Measurements from ENCODE around the gene TNNI3K.

The TNNI3K gene

GRCh38 chr1:74571891-74572290, 336.7 kb downstream of the TNNI3K start:
- DNase-seq (ENCODE audit: low read depth in 3 of 3): no peak

GRCh38 chr1:74578101-74578500, 342.9 kb downstream of the TNNI3K start:
- no peak for DNase-seq (ENCODE audit: low read depth in 3 of 3)

- no peak for DNase-seq (ENCODE audit: low read depth in 3 of 3)
Observed at GRCh38 chr1:74579425-74579824, 344.2 kb downstream of the TNNI3K start.

DNA sequence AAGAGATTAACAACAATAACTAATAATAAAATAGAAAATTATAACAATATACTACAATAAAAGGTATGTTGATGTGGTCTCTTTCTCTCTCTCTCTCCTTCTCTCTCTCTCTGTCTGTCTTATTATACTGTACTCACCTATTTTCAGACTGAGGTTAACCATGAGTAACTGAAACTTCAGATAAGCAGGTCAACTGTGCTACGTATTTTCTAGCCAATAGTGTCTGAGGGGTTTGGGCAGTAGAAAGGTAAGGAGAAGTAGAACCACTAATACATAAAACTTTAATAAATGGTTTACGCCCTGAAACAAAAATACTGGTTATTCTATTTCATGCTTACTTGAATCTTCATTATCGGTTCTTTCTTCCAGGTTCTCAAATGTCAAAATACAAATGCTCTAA, 348.2 kb downstream of the TNNI3K start:
- DNase-seq (ENCODE audit: low read depth in 3 of 3): no peak

DNA sequence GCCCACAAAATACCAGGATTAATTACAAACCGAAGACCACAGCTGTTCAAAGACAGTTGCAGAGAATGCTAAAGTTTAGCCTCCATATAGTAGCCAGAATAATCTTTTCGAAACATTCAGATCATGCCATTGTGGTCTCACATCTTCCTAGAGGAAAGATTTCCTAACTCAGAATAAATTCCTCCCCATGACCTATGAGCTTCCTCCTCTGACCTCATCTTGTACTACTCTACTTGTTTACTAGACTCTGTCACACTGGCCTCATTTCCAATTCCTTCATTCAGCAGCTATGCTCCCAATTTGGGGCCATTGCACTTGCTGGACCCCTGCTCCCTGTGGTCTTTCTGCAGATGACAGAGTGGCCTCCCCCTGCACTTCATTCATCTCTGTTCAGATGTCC, 349.0 kb downstream of the TNNI3K start:
- no peak for DNase-seq (ENCODE audit: low read depth in 3 of 3)

GRCh38 chr1:74586253-74586897, 351.2 kb downstream of the TNNI3K start:
- DNase-seq (ENCODE audit: low read depth in 3 of 3): no peak

DNA sequence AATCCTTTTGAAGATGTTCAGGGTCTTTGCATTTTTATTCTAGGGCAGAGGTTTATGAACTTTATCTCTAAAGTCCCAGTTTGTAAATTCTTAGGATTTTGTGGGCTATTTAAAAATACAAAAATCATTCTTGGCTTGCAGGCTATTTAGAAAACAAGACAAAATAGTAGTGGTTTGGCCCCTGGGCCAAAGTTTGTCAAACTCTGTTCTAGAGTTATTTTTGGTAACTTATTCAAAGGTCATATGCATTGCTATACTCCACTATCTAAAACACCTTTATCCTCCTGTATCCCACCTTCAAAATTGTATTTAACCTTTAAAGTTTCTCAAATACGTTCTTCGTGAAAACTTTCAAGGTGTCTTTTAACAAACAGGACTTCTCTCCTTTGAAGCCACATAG, 352.7 kb downstream of the TNNI3K start:
- DNase-seq (ENCODE audit: low read depth in 3 of 3): no peak

GRCh38 chr1:74590288-74590687, 355.1 kb downstream of the TNNI3K start:
- no peak for DNase-seq (ENCODE audit: low read depth in 3 of 3)

GRCh38 chr1:74591949-74592348, 356.8 kb downstream of the TNNI3K start:
- no peak for DNase-seq (ENCODE audit: low read depth in 3 of 3)

DNA sequence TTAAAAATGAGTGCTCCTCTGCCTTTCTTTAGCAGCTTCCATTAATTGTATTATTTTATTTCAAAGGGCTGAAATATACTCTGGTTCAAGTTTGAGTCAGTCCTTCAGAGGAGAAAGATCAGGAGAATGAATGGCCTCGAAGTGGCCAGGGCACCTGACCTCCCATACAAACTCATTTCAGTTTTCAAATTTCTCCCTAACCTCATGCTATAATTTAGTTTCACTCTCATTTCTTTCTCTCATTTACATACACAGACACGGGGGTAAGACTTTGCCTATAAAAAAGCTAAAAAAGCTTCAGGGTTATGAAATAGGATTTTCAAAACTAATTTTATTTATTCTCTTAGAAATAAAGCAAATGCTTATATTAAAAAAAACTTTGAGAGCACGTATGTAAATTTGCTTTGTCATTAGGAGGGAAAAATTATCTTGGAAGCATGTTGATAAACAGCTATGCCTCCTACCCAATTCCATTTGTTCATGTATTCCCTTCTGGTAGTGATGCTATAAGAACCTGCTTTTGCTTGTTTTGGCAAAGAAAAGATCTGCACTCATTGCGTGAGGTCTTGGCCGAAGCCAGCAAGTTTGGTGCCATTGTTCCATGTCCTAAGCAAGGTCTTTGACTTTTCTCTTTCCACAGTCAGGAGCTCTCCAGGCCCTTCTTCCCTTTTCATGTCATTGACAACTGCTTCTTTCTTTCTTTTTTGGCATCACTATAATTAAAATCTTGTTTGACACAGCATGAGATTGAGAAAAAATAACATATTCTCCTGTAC, 357.6 kb downstream of the TNNI3K start:
- no peak for DNase-seq (ENCODE audit: low read depth in 3 of 3)

All from stimulated activated CD4-positive, alpha-beta T cell treated with anti-CD3 and anti-CD28 coated beads, TNF-alpha, amount 100 ng/mL, for 24 hours (primary cell).